ENCODE data around the gene CTSV. TPM values are rescaled to one million over a fixed set of nuclear protein-coding genes. Genes with fewer than 3 reads are reported as not detected.
"Not testable (repeated sequence)": the region's sequence is repeated elsewhere in the genome, so short reads cannot be mapped to it uniquely, and the experiment has no call there.

CTSV gene
- total RNA-seq, 4 donors from 2014 or later = 49.1 to 208 (median 93.4) TPM

DNA sequence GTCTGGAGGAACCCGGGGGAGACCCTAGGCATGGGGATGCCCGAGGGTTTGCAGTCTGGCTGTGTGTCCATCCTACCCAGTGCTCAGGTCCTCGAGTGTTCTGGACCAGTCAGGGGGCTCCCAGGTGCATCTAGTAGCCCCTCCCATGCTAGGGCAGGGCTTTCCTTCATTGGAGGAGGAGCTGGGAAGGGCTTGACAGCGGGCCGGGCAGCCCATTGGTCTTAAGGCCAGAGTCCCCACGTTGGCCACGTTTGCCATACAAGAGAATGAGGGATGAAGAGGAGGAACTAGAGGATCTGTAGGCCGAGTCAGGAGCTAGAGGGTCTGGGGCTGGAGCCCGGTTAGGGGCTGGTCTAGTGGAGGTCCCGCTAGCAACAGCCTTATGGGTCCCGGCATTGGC lies 37.3 kb upstream of the CTSV start:
- TF ChIP-seq, protein P1, sequence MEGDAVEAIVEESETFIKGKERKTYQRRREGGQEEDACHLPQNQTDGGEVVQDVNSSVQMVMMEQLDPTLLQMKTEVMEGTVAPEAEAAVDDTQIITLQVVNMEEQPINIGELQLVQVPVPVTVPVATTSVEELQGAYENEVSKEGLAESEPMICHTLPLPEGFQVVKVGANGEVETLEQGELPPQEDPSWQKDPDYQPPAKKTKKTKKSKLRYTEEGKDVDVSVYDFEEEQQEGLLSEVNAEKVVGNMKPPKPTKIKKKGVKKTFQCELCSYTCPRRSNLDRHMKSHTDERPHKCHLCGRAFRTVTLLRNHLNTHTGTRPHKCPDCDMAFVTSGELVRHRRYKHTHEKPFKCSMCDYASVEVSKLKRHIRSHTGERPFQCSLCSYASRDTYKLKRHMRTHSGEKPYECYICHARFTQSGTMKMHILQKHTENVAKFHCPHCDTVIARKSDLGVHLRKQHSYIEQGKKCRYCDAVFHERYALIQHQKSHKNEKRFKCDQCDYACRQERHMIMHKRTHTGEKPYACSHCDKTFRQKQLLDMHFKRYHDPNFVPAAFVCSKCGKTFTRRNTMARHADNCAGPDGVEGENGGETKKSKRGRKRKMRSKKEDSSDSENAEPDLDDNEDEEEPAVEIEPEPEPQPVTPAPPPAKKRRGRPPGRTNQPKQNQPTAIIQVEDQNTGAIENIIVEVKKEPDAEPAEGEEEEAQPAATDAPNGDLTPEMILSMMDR (IDR thresholded peaks at IDR 0.05) = no peak
- TF ChIP-seq POLR2A (IDR thresholded peaks at IDR 0.05) = no peak
- no peak for DNase-seq (ENCODE audit: low spot score in 2 of 2)
- intact Hi-C loops (cut with DNase I; ENCODE audit: low total_unique reads) = no loop called here
- WGBS, 2 donors = 47 to 64% methylated on average over 11 of the region's 11 CpGs
- no peak overlapping the region for H3K4me3 ChIP-seq (ENCODE audit: low read depth, poor library complexity, severe bottlenecking)

DNA sequence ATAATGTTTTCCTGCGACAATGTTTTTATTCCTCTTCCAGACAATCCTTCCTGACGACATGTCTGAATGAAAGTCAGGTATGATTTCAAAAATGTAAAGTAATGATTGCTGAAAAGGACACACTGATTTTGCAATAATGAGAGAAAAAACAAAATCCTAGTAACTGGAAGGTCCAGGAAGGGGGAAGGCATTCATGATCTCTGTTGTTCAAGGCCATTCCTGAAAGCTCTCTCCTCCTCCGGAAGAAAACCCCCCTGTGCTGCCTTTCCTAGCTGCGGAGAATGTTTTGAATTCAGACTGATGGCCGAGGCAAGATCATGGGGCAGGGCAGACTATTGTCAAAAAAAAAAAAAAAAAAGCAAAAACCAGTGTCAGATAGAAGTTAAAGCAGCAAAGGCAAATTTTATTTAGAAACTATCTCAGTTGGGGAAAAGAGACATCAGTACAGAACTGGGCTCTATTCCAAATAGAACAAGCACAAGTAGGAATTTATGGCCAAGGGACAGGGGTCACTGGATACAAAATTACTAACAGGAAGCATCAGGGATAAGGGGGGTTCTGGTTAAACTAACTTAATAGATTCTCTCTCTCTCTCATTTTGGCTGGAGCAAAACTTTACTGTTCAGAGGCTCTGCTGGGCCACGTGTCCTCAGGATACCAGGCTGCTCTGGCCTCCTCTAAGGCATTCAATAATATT lies 36.5 kb upstream of the CTSV start:
- WGBS, 2 donors = 67 to 74% methylated on average over 6 of the region's 6 CpGs

DNA sequence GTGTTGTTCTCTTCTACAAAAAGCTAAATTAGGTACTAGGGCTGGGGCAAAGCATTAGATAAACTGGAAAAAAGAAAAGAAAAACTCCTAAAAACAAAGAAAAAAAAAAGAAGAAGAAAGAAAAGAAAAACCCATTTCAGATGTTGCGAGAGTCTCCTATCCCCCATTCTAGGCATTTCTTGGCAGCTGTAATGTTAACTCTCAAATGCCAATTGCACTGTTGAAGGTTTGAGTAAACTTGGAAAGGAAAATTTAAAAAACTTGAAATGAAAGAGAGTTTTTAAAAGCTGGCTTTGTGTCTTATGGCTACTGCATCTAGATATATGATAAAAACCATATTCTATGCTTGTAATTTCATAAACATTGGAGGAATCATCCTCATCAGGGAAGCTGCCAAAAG lies 34.6 kb upstream of the CTSV start:
- TF ChIP-seq POLR2A (IDR thresholded peaks at IDR 0.05) = no peak
- TF ChIP-seq, protein P1 (IDR thresholded peaks at IDR 0.05) = no peak
- H3K4me3 ChIP-seq (ENCODE audit: low read depth, poor library complexity, severe bottlenecking) = no peak overlapping the region
- no peak for DNase-seq (ENCODE audit: low spot score in 2 of 2)
- intact Hi-C loops (cut with DNase I; ENCODE audit: low total_unique reads) = no loop called here
- 42 to 55% methylated on average over 1 of the region's 1 CpG for WGBS, 2 donors

More for the DNA sequence above, 36.5 kb upstream of the CTSV start:
- no peak for TF ChIP-seq POLR2A (IDR thresholded peaks at IDR 0.05)
- TF ChIP-seq, protein P1 (IDR thresholded peaks at IDR 0.05) = no peak
- intact Hi-C loops (cut with DNase I; ENCODE audit: low total_unique reads) = no loop called here
- H3K4me3 ChIP-seq (ENCODE audit: low read depth, poor library complexity, severe bottlenecking) = no peak overlapping the region
- DNase-seq (ENCODE audit: low spot score in 2 of 2) = no peak

DNA sequence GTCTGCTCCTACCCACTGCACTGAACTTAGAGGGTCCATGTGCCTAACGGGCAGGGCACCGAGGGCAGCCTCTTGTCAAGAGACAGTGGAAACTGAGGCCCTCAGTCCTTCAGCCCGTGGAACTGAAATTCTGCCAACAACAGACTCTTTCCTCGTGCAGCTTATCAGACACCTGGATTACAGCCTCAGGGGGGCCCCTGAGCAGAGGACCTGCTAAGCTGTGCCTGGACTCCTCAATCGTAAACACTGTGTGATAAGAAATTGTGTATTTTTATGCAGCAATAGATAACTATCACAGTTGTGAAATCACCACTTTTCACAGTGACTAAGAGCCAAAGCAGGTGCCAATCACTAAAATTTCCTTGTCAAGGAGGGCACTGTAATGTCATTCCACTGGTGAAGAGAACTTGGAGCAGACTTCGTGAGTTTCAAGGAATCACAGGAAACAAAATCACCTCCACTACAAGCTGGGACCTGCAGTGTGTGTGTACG lies 33.4 kb upstream of the CTSV start:
- intact Hi-C loops (cut with DNase I; ENCODE audit: low total_unique reads) = no loop called here
- 39 to 51% methylated on average over 7 of the region's 7 CpGs for WGBS, 2 donors
- no peak for DNase-seq (ENCODE audit: low spot score in 2 of 2)
- TF ChIP-seq, protein P1 (IDR thresholded peaks at IDR 0.05) = no peak
- TF ChIP-seq POLR2A (IDR thresholded peaks at IDR 0.05) = no peak
- H3K4me3 ChIP-seq (ENCODE audit: low read depth, poor library complexity, severe bottlenecking) = no peak overlapping the region

DNA sequence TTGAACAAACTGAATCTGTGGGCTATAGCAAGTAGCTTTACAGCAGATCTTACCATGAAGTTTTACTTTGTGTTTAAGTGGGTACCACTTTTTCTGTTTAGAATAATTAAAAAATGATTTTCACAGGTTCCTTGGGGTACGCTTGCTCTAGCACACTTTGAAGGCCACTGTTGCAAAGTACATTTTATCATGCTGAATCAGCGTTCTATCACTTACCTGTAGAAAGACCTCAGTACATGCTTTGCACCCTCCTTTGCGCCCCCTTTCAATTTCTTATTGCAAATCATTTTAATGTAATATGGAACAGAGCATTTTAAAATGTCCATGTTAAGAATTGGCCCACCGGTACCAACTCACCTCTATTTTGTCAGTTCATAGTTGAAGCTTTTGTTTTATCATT lies 31.4 kb upstream of the CTSV start:
- intact Hi-C loops (cut with DNase I; ENCODE audit: low total_unique reads); H3K4me3 ChIP-seq (ENCODE audit: low read depth, poor library complexity, severe bottlenecking); DNase-seq (ENCODE audit: low spot score in 2 of 2): not testable (repeated sequence)
- WGBS, 2 donors = 90 to 95% methylated on average over 4 of the region's 4 CpGs

DNA sequence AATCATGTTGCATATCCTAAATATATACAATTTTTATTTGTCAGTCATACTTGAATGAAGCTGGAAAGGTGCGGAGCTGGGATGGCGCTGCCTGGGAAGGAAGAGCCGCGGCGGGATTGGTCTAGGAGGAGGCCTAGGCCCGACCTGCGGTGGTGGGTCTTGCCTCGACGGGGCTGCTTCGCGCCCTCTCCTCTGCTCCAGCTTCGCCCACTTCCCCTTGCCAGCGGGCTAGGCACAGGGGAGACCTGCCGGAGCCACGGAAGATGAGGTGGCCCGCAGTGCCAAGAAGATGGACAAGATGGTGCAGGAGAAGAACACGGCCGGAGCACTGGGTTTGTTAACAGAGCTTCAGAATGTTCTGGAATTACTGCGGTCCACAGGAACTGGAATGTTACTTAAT lies 28.5 kb upstream of the CTSV start:
- no peak overlapping the region for H3K4me3 ChIP-seq (ENCODE audit: low read depth, poor library complexity, severe bottlenecking)
- no peak for DNase-seq (ENCODE audit: low spot score in 2 of 2)
- intact Hi-C loops (cut with DNase I; ENCODE audit: low total_unique reads) = no loop called here
- no peak for TF ChIP-seq POLR2A (IDR thresholded peaks at IDR 0.05)
- WGBS, 2 donors = 94 to 95% methylated on average over 19 of the region's 19 CpGs

DNA sequence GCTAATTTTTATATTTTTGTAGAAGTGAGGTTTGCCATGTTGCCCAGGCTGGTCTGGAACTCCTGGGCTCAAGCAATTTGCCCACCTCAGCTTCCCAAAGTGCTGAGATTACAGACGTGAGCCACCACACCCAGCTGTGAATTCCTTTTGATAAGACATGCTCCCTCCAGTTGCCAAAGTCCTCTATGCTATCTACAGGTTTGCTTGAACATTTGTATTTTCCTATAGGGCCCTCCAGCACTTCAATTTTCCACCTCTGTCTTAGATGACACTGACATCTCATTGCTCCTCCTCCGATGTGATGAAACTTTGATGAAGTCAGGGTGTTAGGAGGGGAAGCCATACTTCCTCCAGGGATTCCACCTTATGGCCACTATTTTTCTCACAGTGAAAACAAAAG lies 25.2 kb upstream of the CTSV start:
- WGBS, 2 donors = 50 to 54% methylated on average over 2 of the region's 2 CpGs
- TF ChIP-seq POLR2A (IDR thresholded peaks at IDR 0.05) = no peak
- TF ChIP-seq, protein P1 (IDR thresholded peaks at IDR 0.05) = no peak
- intact Hi-C loops (cut with DNase I; ENCODE audit: low total_unique reads) = no loop called here

More for the DNA sequence above, 25.2 kb upstream of the CTSV start:
- H3K4me3 ChIP-seq (ENCODE audit: low read depth, poor library complexity, severe bottlenecking) = no peak overlapping the region
- DNase-seq (ENCODE audit: low spot score in 2 of 2) = no peak

Data from lower leg skin (tissue), 4 donors.